ENCODE results near the gene PHYH. TPM values are rescaled to one million over a fixed set of nuclear protein-coding genes. Genes with fewer than 3 reads are reported as not detected.
"Not testable (repeated sequence)": the region's sequence is repeated elsewhere in the genome, so short reads cannot be mapped to it uniquely, and the experiment has no call there.

PHYH gene
- total RNA-seq, 1 experiment from 2014 or later = 22.5 TPM

DNA sequence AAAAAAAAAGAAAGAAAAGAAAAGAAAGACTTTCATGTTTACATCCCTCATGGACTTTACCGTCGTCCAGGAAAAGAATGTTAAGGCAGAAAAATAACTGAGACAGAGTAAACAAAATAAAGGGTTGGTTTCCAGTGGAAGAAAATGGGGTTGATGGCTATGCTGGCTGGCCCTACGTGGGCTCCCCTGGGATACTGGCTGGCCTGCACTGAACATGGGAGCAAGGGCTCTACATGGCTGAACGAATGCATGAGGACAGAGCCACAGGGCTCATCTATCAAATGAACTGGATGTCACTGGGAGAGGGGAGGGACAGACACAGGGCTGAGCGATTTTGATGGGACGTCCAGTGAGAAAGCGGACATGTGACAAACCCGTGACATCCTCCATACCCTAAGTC is 63.2 kb downstream of the PHYH start (continued):
- TF ChIP-seq, protein P1, sequence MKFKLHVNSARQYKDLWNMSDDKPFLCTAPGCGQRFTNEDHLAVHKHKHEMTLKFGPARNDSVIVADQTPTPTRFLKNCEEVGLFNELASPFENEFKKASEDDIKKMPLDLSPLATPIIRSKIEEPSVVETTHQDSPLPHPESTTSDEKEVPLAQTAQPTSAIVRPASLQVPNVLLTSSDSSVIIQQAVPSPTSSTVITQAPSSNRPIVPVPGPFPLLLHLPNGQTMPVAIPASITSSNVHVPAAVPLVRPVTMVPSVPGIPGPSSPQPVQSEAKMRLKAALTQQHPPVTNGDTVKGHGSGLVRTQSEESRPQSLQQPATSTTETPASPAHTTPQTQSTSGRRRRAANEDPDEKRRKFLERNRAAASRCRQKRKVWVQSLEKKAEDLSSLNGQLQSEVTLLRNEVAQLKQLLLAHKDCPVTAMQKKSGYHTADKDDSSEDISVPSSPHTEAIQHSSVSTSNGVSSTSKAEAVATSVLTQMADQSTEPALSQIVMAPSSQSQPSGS (CRISPR knock-in tag; IDR thresholded peaks at IDR 0.05; ENCODE audit: borderline replicate concordance, low read depth) = no peak
- TF ChIP-seq, protein P2, sequence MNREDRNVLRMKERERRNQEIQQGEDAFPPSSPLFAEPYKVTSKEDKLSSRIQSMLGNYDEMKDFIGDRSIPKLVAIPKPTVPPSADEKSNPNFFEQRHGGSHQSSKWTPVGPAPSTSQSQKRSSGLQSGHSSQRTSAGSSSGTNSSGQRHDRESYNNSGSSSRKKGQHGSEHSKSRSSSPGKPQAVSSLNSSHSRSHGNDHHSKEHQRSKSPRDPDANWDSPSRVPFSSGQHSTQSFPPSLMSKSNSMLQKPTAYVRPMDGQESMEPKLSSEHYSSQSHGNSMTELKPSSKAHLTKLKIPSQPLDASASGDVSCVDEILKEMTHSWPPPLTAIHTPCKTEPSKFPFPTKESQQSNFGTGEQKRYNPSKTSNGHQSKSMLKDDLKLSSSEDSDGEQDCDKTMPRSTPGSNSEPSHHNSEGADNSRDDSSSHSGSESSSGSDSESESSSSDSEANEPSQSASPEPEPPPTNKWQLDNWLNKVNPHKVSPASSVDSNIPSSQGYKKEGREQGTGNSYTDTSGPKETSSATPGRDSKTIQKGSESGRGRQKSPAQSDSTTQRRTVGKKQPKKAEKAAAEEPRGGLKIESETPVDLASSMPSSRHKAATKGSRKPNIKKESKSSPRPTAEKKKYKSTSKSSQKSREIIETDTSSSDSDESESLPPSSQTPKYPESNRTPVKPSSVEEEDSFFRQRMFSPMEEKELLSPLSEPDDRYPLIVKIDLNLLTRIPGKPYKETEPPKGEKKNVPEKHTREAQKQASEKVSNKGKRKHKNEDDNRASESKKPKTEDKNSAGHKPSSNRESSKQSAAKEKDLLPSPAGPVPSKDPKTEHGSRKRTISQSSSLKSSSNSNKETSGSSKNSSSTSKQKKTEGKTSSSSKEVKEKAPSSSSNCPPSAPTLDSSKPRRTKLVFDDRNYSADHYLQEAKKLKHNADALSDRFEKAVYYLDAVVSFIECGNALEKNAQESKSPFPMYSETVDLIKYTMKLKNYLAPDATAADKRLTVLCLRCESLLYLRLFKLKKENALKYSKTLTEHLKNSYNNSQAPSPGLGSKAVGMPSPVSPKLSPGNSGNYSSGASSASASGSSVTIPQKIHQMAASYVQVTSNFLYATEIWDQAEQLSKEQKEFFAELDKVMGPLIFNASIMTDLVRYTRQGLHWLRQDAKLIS (CRISPR knock-in tag; IDR thresholded peaks at IDR 0.05; ENCODE audit: borderline replicate concordance) = no peak
- TF ChIP-seq, protein P3, sequence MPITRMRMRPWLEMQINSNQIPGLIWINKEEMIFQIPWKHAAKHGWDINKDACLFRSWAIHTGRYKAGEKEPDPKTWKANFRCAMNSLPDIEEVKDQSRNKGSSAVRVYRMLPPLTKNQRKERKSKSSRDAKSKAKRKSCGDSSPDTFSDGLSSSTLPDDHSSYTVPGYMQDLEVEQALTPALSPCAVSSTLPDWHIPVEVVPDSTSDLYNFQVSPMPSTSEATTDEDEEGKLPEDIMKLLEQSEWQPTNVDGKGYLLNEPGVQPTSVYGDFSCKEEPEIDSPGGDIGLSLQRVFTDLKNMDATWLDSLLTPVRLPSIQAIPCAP (CRISPR knock-in tag; IDR thresholded peaks at IDR 0.05) = no peak
- TF ChIP-seq SMAD4 (CRISPR knock-in tag; IDR thresholded peaks at IDR 0.05) = no peak
- TF ChIP-seq, protein P4, sequence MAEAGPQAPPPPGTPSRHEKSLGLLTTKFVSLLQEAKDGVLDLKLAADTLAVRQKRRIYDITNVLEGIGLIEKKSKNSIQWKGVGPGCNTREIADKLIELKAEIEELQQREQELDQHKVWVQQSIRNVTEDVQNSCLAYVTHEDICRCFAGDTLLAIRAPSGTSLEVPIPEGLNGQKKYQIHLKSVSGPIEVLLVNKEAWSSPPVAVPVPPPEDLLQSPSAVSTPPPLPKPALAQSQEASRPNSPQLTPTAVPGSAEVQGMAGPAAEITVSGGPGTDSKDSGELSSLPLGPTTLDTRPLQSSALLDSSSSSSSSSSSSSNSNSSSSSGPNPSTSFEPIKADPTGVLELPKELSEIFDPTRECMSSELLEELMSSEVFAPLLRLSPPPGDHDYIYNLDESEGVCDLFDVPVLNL (CRISPR knock-in tag; IDR thresholded peaks at IDR 0.05; ENCODE audit: borderline replicate concordance, low read depth) = no peak
- no peak for TF ChIP-seq ZBTB21 (CRISPR knock-in tag; IDR thresholded peaks at IDR 0.05; ENCODE audit: borderline replicate concordance)
- TF ChIP-seq, protein P5, sequence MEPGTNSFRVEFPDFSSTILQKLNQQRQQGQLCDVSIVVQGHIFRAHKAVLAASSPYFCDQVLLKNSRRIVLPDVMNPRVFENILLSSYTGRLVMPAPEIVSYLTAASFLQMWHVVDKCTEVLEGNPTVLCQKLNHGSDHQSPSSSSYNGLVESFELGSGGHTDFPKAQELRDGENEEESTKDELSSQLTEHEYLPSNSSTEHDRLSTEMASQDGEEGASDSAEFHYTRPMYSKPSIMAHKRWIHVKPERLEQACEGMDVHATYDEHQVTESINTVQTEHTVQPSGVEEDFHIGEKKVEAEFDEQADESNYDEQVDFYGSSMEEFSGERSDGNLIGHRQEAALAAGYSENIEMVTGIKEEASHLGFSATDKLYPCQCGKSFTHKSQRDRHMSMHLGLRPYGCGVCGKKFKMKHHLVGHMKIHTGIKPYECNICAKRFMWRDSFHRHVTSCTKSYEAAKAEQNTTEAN (CRISPR knock-in tag; IDR thresholded peaks at IDR 0.05) = no peak

DNA sequence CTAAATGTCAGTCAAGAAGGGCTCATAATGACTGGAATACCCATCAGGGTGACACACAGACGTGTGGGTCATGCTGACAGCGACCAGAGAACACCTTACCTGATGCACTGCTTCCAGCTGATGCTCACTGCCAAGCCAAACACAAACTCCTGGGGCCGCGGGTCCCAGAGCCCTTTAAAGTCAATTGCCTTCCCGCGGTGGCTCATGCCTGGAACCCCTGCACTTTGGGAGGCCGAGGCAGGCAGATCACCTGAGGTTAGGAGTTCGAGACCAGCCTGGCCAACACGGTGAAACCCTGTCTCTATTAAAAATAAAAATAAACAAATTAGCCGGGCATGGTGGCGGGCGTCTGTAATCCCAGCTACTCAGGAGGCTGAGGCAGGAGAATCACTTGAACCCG is 65.1 kb downstream of the PHYH start:
- not testable (repeated sequence) for ATAC-seq; H3K36me3 Mint-ChIP-seq; DNase-seq (ENCODE audit: low spot score); H3K27me3 Mint-ChIP-seq (ENCODE audit: low read depth); H3K27ac Mint-ChIP-seq; H3K4me3 Mint-ChIP-seq; H3K9me3 Mint-ChIP-seq
- peaks cover 30% of the 10 kb centered on the region for H3K4me1 Mint-ChIP-seq
- CTCF ChIA-PET = interaction anchor here (0.7 kb wide), 1 partner anchor 302 kb away, joined by 3 read pairs; no protein-coding TSS in a partner anchor
- POLR2A ChIA-PET = interaction anchor here (0.5 kb wide), 1 partner anchor 62 kb away, joined by 4 read pairs; no protein-coding TSS in a partner anchor

DNA sequence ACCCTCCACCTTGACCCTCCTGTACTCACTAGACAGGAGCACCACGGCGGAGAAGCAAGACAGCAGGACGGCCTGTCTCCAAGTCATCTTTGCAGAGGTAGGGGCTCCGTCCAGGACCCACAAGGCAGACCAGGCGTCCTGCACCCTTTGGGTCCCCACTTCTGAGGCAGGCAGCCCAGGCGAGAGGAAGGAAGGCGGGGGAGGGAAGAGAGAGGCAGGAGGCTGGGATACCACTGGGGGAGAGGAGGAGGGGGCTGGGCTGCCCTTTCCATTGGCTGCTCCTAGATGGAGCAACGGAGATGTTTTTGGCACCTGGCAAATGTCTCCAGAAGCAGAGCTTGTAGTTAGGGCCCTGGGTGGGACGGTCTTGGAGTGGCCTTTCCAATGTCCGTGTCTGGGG is 65.7 kb downstream of the PHYH start, which contains the start of gene UCMA:
TSS of gene UCMA (minus strand) at position 203 of the 400 bp plus-strand sequence. CDS start at position 87, 116 bp downstream.
- H3K36me3 Mint-ChIP-seq = no peaks in the 10 kb centered on the region
- ATAC-seq (peak; percentile 67), DNase-seq (ENCODE audit: low spot score) (no peak)
- TF ChIP-seq, protein P6, sequence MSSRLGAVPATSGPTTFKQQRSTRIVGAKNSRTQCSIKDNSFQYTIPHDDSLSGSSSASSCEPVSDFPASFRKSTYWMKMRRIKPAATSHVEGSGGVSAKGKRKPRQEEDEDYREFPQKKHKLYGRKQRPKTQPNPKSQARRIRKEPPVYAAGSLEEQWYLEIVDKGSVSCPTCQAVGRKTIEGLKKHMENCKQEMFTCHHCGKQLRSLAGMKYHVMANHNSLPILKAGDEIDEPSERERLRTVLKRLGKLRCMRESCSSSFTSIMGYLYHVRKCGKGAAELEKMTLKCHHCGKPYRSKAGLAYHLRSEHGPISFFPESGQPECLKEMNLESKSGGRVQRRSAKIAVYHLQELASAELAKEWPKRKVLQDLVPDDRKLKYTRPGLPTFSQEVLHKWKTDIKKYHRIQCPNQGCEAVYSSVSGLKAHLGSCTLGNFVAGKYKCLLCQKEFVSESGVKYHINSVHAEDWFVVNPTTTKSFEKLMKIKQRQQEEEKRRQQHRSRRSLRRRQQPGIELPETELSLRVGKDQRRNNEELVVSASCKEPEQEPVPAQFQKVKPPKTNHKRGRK (CRISPR knock-in tag; IDR thresholded peaks at IDR 0.05; ENCODE audit: borderline replicate concordance) = no peak
- no peak for TF ChIP-seq TP53 (CRISPR knock-in tag; IDR thresholded peaks at IDR 0.05)
- TF ChIP-seq, protein P7, sequence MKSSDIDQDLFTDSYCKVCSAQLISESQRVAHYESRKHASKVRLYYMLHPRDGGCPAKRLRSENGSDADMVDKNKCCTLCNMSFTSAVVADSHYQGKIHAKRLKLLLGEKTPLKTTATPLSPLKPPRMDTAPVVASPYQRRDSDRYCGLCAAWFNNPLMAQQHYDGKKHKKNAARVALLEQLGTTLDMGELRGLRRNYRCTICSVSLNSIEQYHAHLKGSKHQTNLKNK (CRISPR knock-in tag; IDR thresholded peaks at IDR 0.05) = no peak
- TF ChIP-seq CBFB (CRISPR knock-in tag; IDR thresholded peaks at IDR 0.05; ENCODE audit: low read depth) = no peak
- TF ChIP-seq, protein P5 (CRISPR knock-in tag; IDR thresholded peaks at IDR 0.05) = no peak
- TF ChIP-seq, protein P2 (CRISPR knock-in tag; IDR thresholded peaks at IDR 0.05; ENCODE audit: borderline replicate concordance) = no peak
- no peaks in the 10 kb centered on the region for H3K9me3 Mint-ChIP-seq
- H3K27ac Mint-ChIP-seq = peak within 1 kb of the TSS; percentile 78; the same call in 1 of the 2 replicates
- POLR2A ChIA-PET = no interaction called here
- H3K4me3 Mint-ChIP-seq = no peak within 1 kb of the TSS
- CTCF ChIA-PET = interaction anchor here (0.7 to 1.2 kb wide), 2 partner anchors 68 to 303 kb away, joined by 3 to 4 read pairs; no protein-coding TSS in a partner anchor
- peaks cover 34% of the 10 kb centered on the region for H3K4me1 Mint-ChIP-seq
- H3K27me3 Mint-ChIP-seq (ENCODE audit: low read depth) = no peaks in the 10 kb centered on the region

Data from WTC11 (cell line).